H1 (cell line): Measurements from ENCODE around the gene PLEKHG2. TPM values are rescaled to one million over a fixed set of nuclear protein-coding genes. Genes with fewer than 3 reads are reported as not detected.

Experiments
- CTCF ChIA-PET: fragments of 300-600 bp; sonication (Branson Sonifier 250); formaldehyde crosslinking; loops from one replicate; lab custom pipeline; 2021; ENCODE audit not compliant: partially characterized antibody; lab: Charles Lee
- POLR2A ChIA-PET: fragments of 300-600 bp; sonication (Branson Sonifier 250); formaldehyde crosslinking; loops from one replicate; lab custom pipeline; 2021; ENCODE audit warnings: inconsistent platforms; ENCODE audit not compliant: partially characterized antibody; lab: Charles Lee
- DNase-seq, 2 experiments: peaks; one replicate each; pipeline versions ENCODE4 v3.0.0 to v3.0.0-alpha.2; 2010 to 2022; ENCODE audit warnings: low spot score in 2 of 2, low read depth in 1 of 2, mixed read lengths in 1 of 2
- FAIRE-seq: peaks from 2 replicates; lab custom pipeline; 2011; peaks lifted over from hg19 to GRCh38; lab: Jason Lieb, UNC
- H2AFZ ChIP-seq: 2 replicates; pipeline ENCODE4 v1.8.1; 2012; ENCODE audit warnings: low read length, inconsistent platforms
- H2AK5ac ChIP-seq: 2 replicates; pipeline ENCODE4 v1.6.1; 2013; ENCODE audit warnings: low read depth, low read length
- H2BK120ac ChIP-seq: replicated peaks from 2 replicates; pipeline ENCODE3; 2013; ENCODE audit warnings: low read depth, low read length, inconsistent platforms
- H2BK12ac ChIP-seq: 2 replicates; pipeline ENCODE4 v1.6.1; 2013; ENCODE audit warnings: low read depth, low read length
- H2BK15ac ChIP-seq: 2 replicates; pipeline ENCODE4 v1.6.1; 2013; ENCODE audit warnings: low read length
- H2BK20ac ChIP-seq: 2 replicates; pipeline ENCODE4 v1.6.1; 2013; ENCODE audit warnings: low read length
- H2BK5ac ChIP-seq: 2 replicates; pipeline ENCODE4 v1.6.1; 2013; ENCODE audit warnings: low read depth, low read length
- H3K14ac ChIP-seq: 2 replicates; pipeline ENCODE4 v1.6.1; 2013; ENCODE audit warnings: inconsistent platforms; ENCODE audit not compliant: insufficient read length
- H3K18ac ChIP-seq: 2 replicates; pipeline ENCODE4 v1.6.1; 2013; ENCODE audit warnings: low read length; ENCODE audit errors: extremely low read depth
- H3K23ac ChIP-seq: 2 replicates; pipeline ENCODE4 v1.6.1; 2013; ENCODE audit warnings: inconsistent platforms; ENCODE audit not compliant: insufficient read length
- H3K23me2 ChIP-seq: 2 replicates; pipeline ENCODE4 v1.6.1; 2013; ENCODE audit warnings: low read depth, low read length
- H3K27ac ChIP-seq: 2 replicates; pipeline ENCODE4 v1.6.1; 2011; ENCODE audit warnings: low read depth, low read length, inconsistent platforms
- H3K27me3 ChIP-seq, 4 experiments: replicated peaks in 1 of 4; 1 replicate in 1 of 4; 2 replicates in 3 of 4; pipeline versions ENCODE4 v1.6.1 to v1.8.1; 2011 to 2013; ENCODE audit warnings: low read length in 3 of 4, mild to moderate bottlenecking in 3 of 4, inconsistent platforms in 2 of 4, mixed read lengths in 2 of 4, moderate library complexity in 1 of 4; ENCODE audit not compliant: control insufficient read depth in 3 of 4, insufficient read depth in 3 of 4; ENCODE audit errors: extremely low read depth in 1 of 4
- H3K36me3 ChIP-seq, 4 experiments: 2 replicates each; pipeline versions ENCODE4 v1.6.1 to v1.8.1; 2011 to 2013; ENCODE audit warnings: mild to moderate bottlenecking in 4 of 4, low read length in 3 of 4, moderate library complexity in 2 of 4, control low read depth in 1 of 4, inconsistent platforms in 1 of 4; ENCODE audit not compliant: insufficient read depth in 4 of 4, control insufficient read depth in 2 of 4
- H3K4ac ChIP-seq: replicated peaks from 2 replicates; pipeline ENCODE3; 2013; ENCODE audit warnings: low read length, low read depth, mixed read lengths, inconsistent platforms; ENCODE audit not compliant: insufficient read length
- H3K4me1 ChIP-seq, 4 experiments: replicated peaks in 1 of 4; 1 replicate in 1 of 4; 2 replicates in 3 of 4; pipeline versions ENCODE4 v1.6.1 to v1.8.1; 2011 to 2013; ENCODE audit warnings: low read length in 3 of 4, inconsistent platforms in 2 of 4, mixed read lengths in 1 of 4; ENCODE audit not compliant: insufficient read depth in 4 of 4, control insufficient read depth in 3 of 4
- H3K4me2 ChIP-seq, 2 experiments: 2 replicates each; pipeline versions ENCODE4 v1.6.1 to v1.8.1; 2011 to 2013; ENCODE audit warnings: low read depth in 2 of 2, low read length in 2 of 2, control low read depth in 1 of 2, inconsistent platforms in 1 of 2, mild to moderate bottlenecking in 1 of 2; ENCODE audit not compliant: insufficient read depth in 1 of 2
- H3K4me3 ChIP-seq, 4 experiments: fragments of 200-600, 300-600 bp in 1 of 4; sonication (generic), shearing (Covaris generic), sonication (Bioruptor Twin) in 1 of 4; 2 replicates each; pipeline versions ENCODE4 v1.5.1 to v1.8.1; 2011 to 2016; ENCODE audit warnings: low read length in 4 of 4, low read depth in 3 of 4, control low read depth in 2 of 4, inconsistent platforms in 2 of 4, mild to moderate bottlenecking in 2 of 4, mixed read lengths in 1 of 4, moderate library complexity in 1 of 4; ENCODE audit not compliant: insufficient read depth in 2 of 4; ENCODE audit errors: extremely low read depth in 1 of 4
- H3K56ac ChIP-seq: replicated peaks from 2 replicates; pipeline ENCODE3; 2013; ENCODE audit warnings: low read depth, mild to moderate bottlenecking, mixed read lengths, low read length, inconsistent platforms; ENCODE audit not compliant: insufficient read length
- H3K79me1 ChIP-seq: 2 replicates; pipeline ENCODE4 v1.6.1; 2013; ENCODE audit warnings: low read depth, low read length, control low read depth
- H3K79me2 ChIP-seq, 2 experiments: 2 replicates each; pipeline versions ENCODE4 v1.6.1 to v1.8.1; 2012 to 2013; ENCODE audit warnings: low read length in 2 of 2, mild to moderate bottlenecking in 2 of 2, inconsistent platforms in 1 of 2; ENCODE audit not compliant: insufficient read depth in 2 of 2, control insufficient read depth in 1 of 2
- H3K9ac ChIP-seq, 4 experiments: replicated peaks in 1 of 4; 1 replicate in 1 of 4; 2 replicates in 3 of 4; pipeline versions ENCODE4 v1.6.1 to v1.8.1; 2011 to 2013; ENCODE audit warnings: low read depth in 3 of 4, low read length in 3 of 4, control low read depth in 2 of 4, mild to moderate bottlenecking in 2 of 4, moderate library complexity in 2 of 4, inconsistent platforms in 1 of 4; ENCODE audit errors: extremely low read depth in 1 of 4
- H3K9me3 ChIP-seq, 2 experiments: 2 replicates each; pipeline versions ENCODE4 v1.6.1 to v1.8.1; 2012 to 2013; ENCODE audit warnings: mild to moderate bottlenecking in 2 of 2, moderate library complexity in 2 of 2, control low read depth in 1 of 2, inconsistent platforms in 1 of 2, low read depth in 1 of 2, low read length in 1 of 2, mixed read lengths in 1 of 2; ENCODE audit not compliant: insufficient read depth in 2 of 2
- H4K20me1 ChIP-seq, 2 experiments: replicated peaks in 1 of 2; 2 replicates each; pipeline versions ENCODE3 to v1.8.1; 2011 to 2013; ENCODE audit warnings: inconsistent platforms in 2 of 2, low read length in 2 of 2, mild to moderate bottlenecking in 1 of 2; ENCODE audit not compliant: insufficient read depth in 2 of 2, control insufficient read depth in 1 of 2
- H4K5ac ChIP-seq: 2 replicates; pipeline ENCODE4 v1.6.1; 2013; ENCODE audit warnings: low read length, low read depth, mixed read lengths, inconsistent platforms; ENCODE audit not compliant: insufficient read length
- H4K8ac ChIP-seq: 2 replicates; pipeline ENCODE4 v1.8.0; 2013; ENCODE audit warnings: mild to moderate bottlenecking, moderate library complexity, low read length, inconsistent platforms; ENCODE audit not compliant: insufficient read depth; ENCODE audit errors: extremely low read depth
- H4K91ac ChIP-seq: replicated peaks from 2 replicates; pipeline ENCODE3; 2013; ENCODE audit warnings: low read length, mixed read lengths, inconsistent platforms; ENCODE audit not compliant: insufficient read length
- BACH1 ChIP-seq: IDR thresholded peaks from 2 replicates; pipeline ENCODE4 v1.6.1; 2012; ENCODE audit warnings: low read length, improper control_type of control experiment
- WGBS, 2 experiments: shearing (Covaris generic) in 1 of 2; methylation state at CpG; one replicate each; pipeline versions ENCODE4 v1.1.6 to v1.1.7; 2013 to 2015; ENCODE audit warnings: low lambda C conversion rate in 2 of 2, mixed read lengths in 2 of 2, inconsistent platforms in 1 of 2, low coverage in 1 of 2, missing lambda C conversion rate in 1 of 2; ENCODE audit not compliant: insufficient replicate concordance in 2 of 2, insufficient coverage in 1 of 2, insufficient read length in 1 of 2; ENCODE audit errors: extremely low coverage in 1 of 2, missing lambda C conversion rate in 1 of 2; 5-methylcytosine and 5-hydroxymethylcytosine counted together
- polyA plus RNA-seq, 7 experiments: library from polyadenylated mRNA; depleted of rRNA in 3 of 7; stranded (reverse) in 5 of 7; unstranded in 2 of 7; fragments of >200 nt in 5 of 7; fragments of 200-250 nt in 2 of 7; gene quantifications; 1 replicate in 5 of 7; 2 replicates in 1 of 7; 4 replicates in 1 of 7; pipeline versions ENCODE4 v1.2.1 to v1.2.3, GENCODE V29; 2011 to 2013; ENCODE audit warnings: missing spikeins in 2 of 7, mixed read lengths in 2 of 7
- total RNA-seq: library from RNA; stranded (reverse); fragmentation: NEBNext Ultra II Directional; extraction: Animal tissue kit (Norgen Biotek cat#: 25700); gene quantifications from 2 replicates; pipeline ENCODE4 v1.2.1, GENCODE V29; 2021

Gene PLEKHG2
- total and polyA plus RNA-seq, 2 of the 8 experiments (the other 6 are each of a cell fraction or from before 2014, with no cell fraction given), result 16.9 to 65.7 TPM

DNA sequence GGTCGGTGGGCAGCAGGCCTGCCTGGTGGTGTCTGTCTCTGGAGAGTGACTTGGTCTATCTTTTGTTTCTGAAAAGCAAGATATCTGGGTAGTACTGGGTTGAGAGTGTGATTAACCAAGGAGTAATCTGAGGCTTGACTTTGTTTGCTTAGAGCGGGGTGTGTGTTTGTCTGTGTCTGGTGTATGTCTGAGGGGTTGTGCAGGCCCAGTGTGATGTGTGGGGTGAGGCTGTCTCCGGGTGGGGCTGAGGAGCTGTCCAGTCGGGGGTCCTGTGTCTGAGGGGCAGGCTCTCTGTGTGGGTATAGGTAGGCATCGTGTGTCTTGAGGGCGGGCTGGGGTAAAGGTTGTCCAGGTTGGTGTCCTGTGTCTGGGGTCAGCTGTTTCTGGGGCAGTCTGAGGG, 57.1 kb downstream of the PLEKHG2 start:
- Histone ChIP-seq H2AK5ac (no peak overlapping the region), H4K20me1 (peaks cover 6 to 24% of the 10 kb centered on the region in 2 experiments), H4K91ac (no peak overlapping the region), H3K14ac (no peak overlapping the region), H2BK20ac (no peak overlapping the region), H3K18ac (no peak overlapping the region), H3K4me1 (no peaks in the 10 kb centered on the region; a peak in 1 of 7 replicates), H3K27ac (no peak overlapping the region), H4K5ac (no peak overlapping the region), H3K79me1 (peaks cover 14% of the 10 kb centered on the region), H3K23ac (no peak overlapping the region), H3K23me2 (peaks cover 1% of the 10 kb centered on the region; the same call in 1 of the 2 replicates), H3K79me2 (no peaks in the 10 kb centered on the region), H2BK120ac (no peak overlapping the region), H3K9ac (no peak overlapping the region), H2BK15ac (no peak overlapping the region), H3K4me3 (no peak overlapping the region), H3K4ac (no peak overlapping the region), H2AFZ (no peak overlapping the region), H4K8ac (no peak overlapping the region), H3K36me3 (peaks cover 40 to 81% (median 72%) of the 10 kb centered on the region in 4 experiments), H3K9me3 (no peaks in the 10 kb centered on the region), H3K4me2 (no peak overlapping the region), H3K27me3 (no peaks in the 10 kb centered on the region), H2BK5ac (no peak overlapping the region), H3K56ac (no peak overlapping the region), H2BK12ac (no peak overlapping the region)
- 93% methylated on average over 6 of the region's 6 CpGs; no CpG with 5 or more reads in 1 of the 2 experiments for WGBS, 2 experiments
- DNase-seq (no peak), FAIRE-seq (no peak)
- ChIA-PET POLR2A (interaction anchor here (0.9 to 47.8 kb wide), 6 partner anchors 11 to 46 kb away, joined by 3 to 1154 read pairs (median 4); partner anchors contain the start of genes PLEKHG2, RPS16 and TIMM50), CTCF (interaction anchor here (1.0 to 2.0 kb wide), 4 partner anchors 10 to 64 kb away, joined by 3 to 6 read pairs (median 5); no protein-coding TSS in a partner anchor)
- no peak for TF ChIP-seq BACH1
